ENCODE data around the gene SMYD3. TPM values are rescaled to one million over a fixed set of nuclear protein-coding genes. Genes with fewer than 3 reads are reported as not detected.

SMYD3 gene
- total and polyA plus RNA-seq, 9 of the 15 experiments (the other 6 are each of a cell fraction or from before 2014, with no cell fraction given): 128 to 440 (median 197) TPM

DNA sequence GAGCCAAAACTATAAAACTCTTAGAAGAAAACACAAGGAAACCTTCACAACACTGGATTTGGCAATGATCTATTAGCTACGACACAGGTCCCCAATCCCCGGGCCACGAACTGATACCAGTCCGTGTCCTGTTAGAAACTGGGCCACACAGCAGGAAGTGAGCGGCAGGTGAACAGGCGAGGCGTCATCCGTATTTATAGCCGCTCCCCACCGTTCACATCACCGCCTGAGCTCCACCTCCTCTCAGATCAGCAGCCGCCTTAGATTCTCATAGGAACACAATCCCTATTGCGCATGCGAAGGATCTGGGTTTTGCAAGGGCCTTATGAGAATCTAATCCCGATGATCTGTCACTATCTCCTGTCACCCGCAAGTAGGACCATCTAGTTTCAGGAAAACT, 47.1 kb upstream of the SMYD3 start (continued):
- TF ChIP-seq NR4A1 (CRISPR knock-in tag; IDR thresholded peaks at IDR 0.05) (no peak), NR4A1 (tag; IDR thresholded peaks at IDR 0.05) (no peak), ZNF282 (CRISPR knock-in tag; IDR thresholded peaks at IDR 0.05) (no peak), PHB2 (IDR thresholded peaks at IDR 0.05; ENCODE audit: low read depth) (no peak), ZNF140 (CRISPR knock-in tag; IDR thresholded peaks at IDR 0.05) (no peak), LARP7 (IDR thresholded peaks at IDR 0.05) (no peak)

DNA sequence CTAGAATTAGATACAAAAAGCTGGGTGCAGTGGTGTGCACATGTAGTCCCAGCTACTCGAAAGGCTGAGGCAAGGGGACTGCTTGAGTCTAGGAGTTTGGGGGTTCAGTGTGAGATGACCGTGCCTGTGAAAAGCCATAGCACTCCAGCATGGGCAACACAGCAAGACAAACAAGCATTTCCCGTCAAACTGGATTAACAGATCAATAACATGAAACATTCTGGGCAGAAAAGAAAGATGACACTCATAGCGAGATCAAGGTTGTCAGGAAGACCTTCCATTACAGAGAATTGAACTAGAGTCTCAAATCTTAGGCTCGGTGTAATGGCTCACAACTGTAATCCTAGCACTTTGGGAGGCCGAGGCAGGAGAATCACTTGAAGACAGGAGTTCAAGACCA, 45.0 kb upstream of the SMYD3 start:
- Histone ChIP-seq H3K4me3 (no peak overlapping the region), H3K27ac (ENCODE audit: extremely low read depth, low read depth, low read length) (no peak overlapping the region), H3K36me3 (ENCODE audit: control insufficient read depth, insufficient read depth, low read length) (peaks cover 94% of the 10 kb centered on the region), H3K27me3 (ENCODE audit: control insufficient read depth in 2 of 2, insufficient read depth in 2 of 2, low read length in 2 of 2) (no peaks in the 10 kb centered on the region), H3K9me1 (ENCODE audit: control insufficient read depth, insufficient read depth, low read length) (no peaks in the 10 kb centered on the region), H4K20me1 (replicated peaks; ENCODE audit: control insufficient read depth, insufficient read depth, low read length) (no peaks in the 10 kb centered on the region), H3K4me2 (ENCODE audit: insufficient read depth, low read length) (no peak overlapping the region), H3K9me3 (replicated peaks; ENCODE audit: control insufficient read depth, insufficient read depth, low read depth, low read length) (no peaks in the 10 kb centered on the region), H3K4me1 (replicated peaks in 1 of 2; ENCODE audit: control insufficient read depth in 2 of 2, insufficient read depth in 2 of 2, low read length in 2 of 2) (no peaks in the 10 kb centered on the region), H3K9ac (ENCODE audit: insufficient read depth in 1 of 2, low read depth in 2 of 2, low read length in 2 of 2) (no peak overlapping the region), H2AFZ (ENCODE audit: low read depth, low read length) (no peak overlapping the region), H3K79me2 (ENCODE audit: control insufficient read depth, insufficient read depth, low read length) (peaks cover 21% of the 10 kb centered on the region; the same call in 2 of the 3 replicates)
- DNase-seq (ENCODE audit: extremely low read depth in 1 of 4, low spot score in 3 of 4): no peak
- no peak for ATAC-seq
- intact Hi-C loops (cut with micrococcal nuclease): no loop called here
- WGBS (ENCODE audit: insufficient coverage, low coverage, missing lambda C conversion rate): 96% methylated on average over 6 of the region's 6 CpGs
- no TSS peak for BruUV-seq (replicated peaks)
- in situ Hi-C loops (cut with MboI): no loop called here
- FAIRE-seq: no peak
- ChIA-PET CTCF (ENCODE audit: low intra/inter-chr PET ratio) (no interaction called here), POLR2A (no interaction called here)
- TF ChIP-seq CC2D1A (IDR thresholded peaks at IDR 0.05) (no peak), U2AF2 (optimal IDR thresholded peaks at IDR 0.05; ENCODE audit: low read depth, low read length) (no peak), RBM25 (IDR thresholded peaks at IDR 0.05; ENCODE audit: low read depth, low read length, severe bottlenecking) (no peak), ZNF175 (CRISPR knock-in tag; IDR thresholded peaks at IDR 0.05; ENCODE audit: low read depth) (no peak), ZNF589 (CRISPR knock-in tag; IDR thresholded peaks at IDR 0.05; ENCODE audit: low read depth) (no peak), ZNF586 (CRISPR knock-in tag; conservative IDR thresholded peaks at IDR 0.05) (no peak), BRCA1 (IDR thresholded peaks at IDR 0.05) (no peak), BRCA1 (CRISPR knock-in tag; IDR thresholded peaks at IDR 0.05) (no peak), PHF21A (IDR thresholded peaks at IDR 0.05; ENCODE audit: borderline replicate concordance, low read depth) (no peak), NUFIP1 (IDR thresholded peaks at IDR 0.05; ENCODE audit: partially characterized antibody) (no peak), MYC (IDR thresholded peaks at IDR 0.05; ENCODE audit: low read depth, low read length) (no peak), MYC (CRISPR knock-in tag; IDR thresholded peaks at IDR 0.05; ENCODE audit: borderline replicate concordance, low read depth) (no peak)
- TF ChIP-seq, protein P1, sequence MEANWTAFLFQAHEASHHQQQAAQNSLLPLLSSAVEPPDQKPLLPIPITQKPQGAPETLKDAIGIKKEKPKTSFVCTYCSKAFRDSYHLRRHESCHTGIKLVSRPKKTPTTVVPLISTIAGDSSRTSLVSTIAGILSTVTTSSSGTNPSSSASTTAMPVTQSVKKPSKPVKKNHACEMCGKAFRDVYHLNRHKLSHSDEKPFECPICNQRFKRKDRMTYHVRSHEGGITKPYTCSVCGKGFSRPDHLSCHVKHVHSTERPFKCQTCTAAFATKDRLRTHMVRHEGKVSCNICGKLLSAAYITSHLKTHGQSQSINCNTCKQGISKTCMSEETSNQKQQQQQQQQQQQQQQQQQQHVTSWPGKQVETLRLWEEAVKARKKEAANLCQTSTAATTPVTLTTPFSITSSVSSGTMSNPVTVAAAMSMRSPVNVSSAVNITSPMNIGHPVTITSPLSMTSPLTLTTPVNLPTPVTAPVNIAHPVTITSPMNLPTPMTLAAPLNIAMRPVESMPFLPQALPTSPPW (CRISPR knock-in tag; IDR thresholded peaks at IDR 0.05): no peak
- TF ChIP-seq, protein P2, sequence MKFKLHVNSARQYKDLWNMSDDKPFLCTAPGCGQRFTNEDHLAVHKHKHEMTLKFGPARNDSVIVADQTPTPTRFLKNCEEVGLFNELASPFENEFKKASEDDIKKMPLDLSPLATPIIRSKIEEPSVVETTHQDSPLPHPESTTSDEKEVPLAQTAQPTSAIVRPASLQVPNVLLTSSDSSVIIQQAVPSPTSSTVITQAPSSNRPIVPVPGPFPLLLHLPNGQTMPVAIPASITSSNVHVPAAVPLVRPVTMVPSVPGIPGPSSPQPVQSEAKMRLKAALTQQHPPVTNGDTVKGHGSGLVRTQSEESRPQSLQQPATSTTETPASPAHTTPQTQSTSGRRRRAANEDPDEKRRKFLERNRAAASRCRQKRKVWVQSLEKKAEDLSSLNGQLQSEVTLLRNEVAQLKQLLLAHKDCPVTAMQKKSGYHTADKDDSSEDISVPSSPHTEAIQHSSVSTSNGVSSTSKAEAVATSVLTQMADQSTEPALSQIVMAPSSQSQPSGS (CRISPR knock-in tag; IDR thresholded peaks at IDR 0.05): no peak
- TF ChIP-seq, protein P3, sequence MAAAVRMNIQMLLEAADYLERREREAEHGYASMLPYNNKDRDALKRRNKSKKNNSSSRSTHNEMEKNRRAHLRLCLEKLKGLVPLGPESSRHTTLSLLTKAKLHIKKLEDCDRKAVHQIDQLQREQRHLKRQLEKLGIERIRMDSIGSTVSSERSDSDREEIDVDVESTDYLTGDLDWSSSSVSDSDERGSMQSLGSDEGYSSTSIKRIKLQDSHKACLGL (CRISPR knock-in tag; IDR thresholded peaks at IDR 0.05; ENCODE audit: borderline replicate concordance, poor library complexity, severe bottlenecking): no peak

Measured in K562 (cell line).